ENCODE data around the gene DCUN1D3.

GRCh38 chr16:20846030-20846429 is 54.1 kb downstream of the DCUN1D3 start:
- no peak for TF ChIP-seq STAT1 (IDR thresholded peaks at IDR 0.05; ENCODE audit: unreplicated experiment)
- TF ChIP-seq CTCF (conservative IDR thresholded peaks at IDR 0.05; ENCODE audit: low read depth in 2 of 2), result no peak
- TF ChIP-seq NANOG (IDR thresholded peaks at IDR 0.05; ENCODE audit: borderline replicate concordance), result no peak
- TF ChIP-seq ZNF114 (CRISPR knock-in tag; IDR thresholded peaks at IDR 0.05), result no peak
- no peak for TF ChIP-seq CREB1 (CRISPR knock-in tag; IDR thresholded peaks at IDR 0.05; ENCODE audit: low read depth)
- TF ChIP-seq POLR2AphosphoS5 (IDR thresholded peaks at IDR 0.05; ENCODE audit: low read depth), result no peak
- TF ChIP-seq EZH2 (IDR thresholded peaks at IDR 0.05; ENCODE audit: low read depth, unreplicated experiment), result no peak
- no peak for TF ChIP-seq EZH2phosphoT487 (IDR thresholded peaks at IDR 0.05; ENCODE audit: unreplicated experiment)
- no peak for TF ChIP-seq REST (IDR thresholded peaks at IDR 0.05; ENCODE audit: unreplicated experiment)
- no peak for TF ChIP-seq ZNF331 (CRISPR knock-in tag; IDR thresholded peaks at IDR 0.05; ENCODE audit: low read depth)
- TF ChIP-seq JUNB (IDR thresholded peaks at IDR 0.05; ENCODE audit: unreplicated experiment), result no peak
- TF ChIP-seq ETS1 (IDR thresholded peaks at IDR 0.05), result no peak
